AG04450 (cell line): ENCODE measurements around the gene EMC6. TPM values are rescaled to one million over a fixed set of nuclear protein-coding genes. Genes with fewer than 3 reads are reported as not detected.

Experiments used
- CTCF ChIA-PET: fragments of 300-600, 350-600 bp; formaldehyde crosslinking; extraction: SDS; loops from one replicate; lab custom pipeline; 2022; ENCODE audit warnings: antibody characterized with exemption, inconsistent platforms; lab: Charles Lee
- POLR2A ChIA-PET: fragments of 350-600 bp; formaldehyde crosslinking; extraction: SDS; loops from one replicate; lab custom pipeline; 2021; ENCODE audit warnings: antibody characterized with exemption, inconsistent platforms; lab: Yijun Ruan, JAX
- DNase-seq: peaks from one replicate; pipeline ENCODE4 v3.0.0-alpha.2; 2011; ENCODE audit warnings: low read depth, low spot score
- H3K27ac ChIP-seq: one replicate; pipeline ENCODE4 v1.5.1; 2012; ENCODE audit warnings: low read depth, low read length, control low read depth
- H3K27me3 ChIP-seq: one replicate; pipeline ENCODE4 v1.6.0; 2012; ENCODE audit warnings: low read length; ENCODE audit not compliant: control insufficient read depth, insufficient read depth
- H3K4me3 ChIP-seq: 2 replicates; pipeline ENCODE4 v1.5.1; 2011; ENCODE audit warnings: mild to moderate bottlenecking, low read depth, low read length, control low read depth
- H3K9me3 ChIP-seq: 2 replicates; pipeline ENCODE4 v1.5.1; 2012; ENCODE audit warnings: low read length; ENCODE audit not compliant: control insufficient read depth, insufficient read depth
- polyA plus RNA-seq: library from polyadenylated mRNA; depleted of rRNA; stranded (reverse); fragments of >200 nt; gene quantifications from 2 replicates; pipeline ENCODE4 v1.2.3, GENCODE V29; 2011
- TF ChIP-seq, protein P1 (sequence below): IDR thresholded peaks from 2 replicates; pipeline ENCODE4 v1.5.1; 2011; ENCODE audit warnings: low read depth, low read length, control low read depth, inconsistent platforms

Gene EMC6
- polyA plus RNA-seq, 1 experiment = 23.4 TPM

DNA sequence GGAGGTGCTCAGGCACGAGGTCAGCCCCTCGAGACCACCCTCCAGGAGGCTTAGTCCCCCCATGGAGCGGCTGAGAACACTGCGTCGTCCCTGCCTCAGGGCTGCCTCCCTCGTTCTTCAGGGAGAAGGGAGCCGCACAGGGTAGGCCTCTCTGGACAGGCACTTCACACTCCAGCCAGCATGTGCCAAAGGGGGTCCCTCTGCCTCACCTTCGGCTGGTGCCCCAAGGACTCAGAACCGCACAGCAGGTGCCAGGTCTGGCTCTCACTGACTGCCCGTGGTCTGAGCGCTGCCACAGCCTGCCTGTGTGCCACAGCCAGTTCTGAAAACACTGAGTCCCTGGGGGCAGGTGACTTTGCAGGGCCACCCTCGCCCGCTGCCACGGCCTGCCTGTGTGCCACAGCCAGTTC, 20.2 kb downstream of the EMC6 start:
- no peak overlapping the region for H3K27ac ChIP-seq
- ChIA-PET POLR2A (no interaction called here), CTCF (interaction anchor here (0.5 kb wide), 1 partner anchor 32 kb away, joined by 3 read pairs; no protein-coding TSS in a partner anchor)
- H3K27me3 ChIP-seq = peaks cover 7% of the 10 kb centered on the region
- no peaks in the 10 kb centered on the region; the same call in 1 of the 2 replicates for H3K9me3 ChIP-seq
- H3K4me3 ChIP-seq = no peak overlapping the region
- TF ChIP-seq, protein P1, sequence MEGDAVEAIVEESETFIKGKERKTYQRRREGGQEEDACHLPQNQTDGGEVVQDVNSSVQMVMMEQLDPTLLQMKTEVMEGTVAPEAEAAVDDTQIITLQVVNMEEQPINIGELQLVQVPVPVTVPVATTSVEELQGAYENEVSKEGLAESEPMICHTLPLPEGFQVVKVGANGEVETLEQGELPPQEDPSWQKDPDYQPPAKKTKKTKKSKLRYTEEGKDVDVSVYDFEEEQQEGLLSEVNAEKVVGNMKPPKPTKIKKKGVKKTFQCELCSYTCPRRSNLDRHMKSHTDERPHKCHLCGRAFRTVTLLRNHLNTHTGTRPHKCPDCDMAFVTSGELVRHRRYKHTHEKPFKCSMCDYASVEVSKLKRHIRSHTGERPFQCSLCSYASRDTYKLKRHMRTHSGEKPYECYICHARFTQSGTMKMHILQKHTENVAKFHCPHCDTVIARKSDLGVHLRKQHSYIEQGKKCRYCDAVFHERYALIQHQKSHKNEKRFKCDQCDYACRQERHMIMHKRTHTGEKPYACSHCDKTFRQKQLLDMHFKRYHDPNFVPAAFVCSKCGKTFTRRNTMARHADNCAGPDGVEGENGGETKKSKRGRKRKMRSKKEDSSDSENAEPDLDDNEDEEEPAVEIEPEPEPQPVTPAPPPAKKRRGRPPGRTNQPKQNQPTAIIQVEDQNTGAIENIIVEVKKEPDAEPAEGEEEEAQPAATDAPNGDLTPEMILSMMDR = no peak
- no peak for DNase-seq

DNA sequence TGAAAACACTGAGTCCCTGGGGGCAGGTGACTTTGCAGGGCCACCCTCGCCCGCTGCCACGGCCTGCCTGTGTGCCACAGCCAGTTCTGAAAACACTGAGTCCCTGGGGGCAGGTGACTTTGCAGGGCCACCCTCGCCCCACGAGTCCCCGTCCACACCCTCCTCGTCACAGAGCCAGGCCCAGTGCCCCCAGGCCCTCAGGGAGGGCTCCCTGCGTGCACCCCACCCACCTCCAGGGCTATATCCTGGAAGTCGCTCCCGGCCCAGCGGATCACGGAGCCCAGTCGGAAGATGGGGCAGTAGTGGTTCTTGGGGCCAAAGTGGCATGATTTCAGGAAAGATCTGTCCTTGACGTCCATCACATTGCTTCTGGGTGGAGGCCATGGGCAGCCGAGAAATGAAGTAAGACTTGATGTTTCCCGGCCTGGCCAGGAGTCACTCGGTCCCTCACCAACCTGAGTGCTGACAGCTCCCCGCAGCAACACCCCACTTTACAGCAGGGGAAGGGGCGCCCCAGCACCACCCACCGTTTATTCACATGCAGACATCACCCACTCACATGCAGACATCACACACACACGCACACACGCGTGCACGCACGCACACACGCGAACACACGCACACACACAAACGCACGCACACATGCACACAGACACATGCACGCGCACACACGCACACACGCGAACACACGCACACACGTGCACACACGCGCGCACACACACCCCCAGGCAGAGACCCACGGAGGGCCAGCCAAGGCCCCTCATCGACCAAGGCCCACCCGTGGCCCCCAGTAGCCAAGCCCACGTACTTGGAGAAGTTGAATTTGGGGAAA, 20.9 kb downstream of the EMC6 start:
- H3K4me3 ChIP-seq = no peak overlapping the region
- no peak overlapping the region for H3K27ac ChIP-seq
- TF ChIP-seq, protein P1 = no peak
- H3K27me3 ChIP-seq = peaks cover 7% of the 10 kb centered on the region
- H3K9me3 ChIP-seq = no peaks in the 10 kb centered on the region; the same call in 1 of the 2 replicates
- CTCF ChIA-PET = no interaction called here
- POLR2A ChIA-PET = no interaction called here
- DNase-seq = no peak

- no peak for DNase-seq
- CTCF ChIA-PET = no interaction called here
- TF ChIP-seq, protein P1 = no peak
Observed at GRCh38 chr17:3690094-3690715, 21.6 kb downstream of the EMC6 start.

GRCh38 chr17:3691617-3692067, 23.0 kb downstream of the EMC6 start:
- Histone ChIP-seq H3K27ac (no peak overlapping the region), H3K27me3 (peaks cover 10% of the 10 kb centered on the region), H3K9me3 (no peaks in the 10 kb centered on the region; the same call in 1 of the 2 replicates), H3K4me3 (no peak overlapping the region)
- CTCF ChIA-PET = no interaction called here
- no peak for DNase-seq
- POLR2A ChIA-PET = interaction anchor here (0.7 kb wide), 1 partner anchor 24 kb away, joined by 3 read pairs; no protein-coding TSS in a partner anchor
- TF ChIP-seq, protein P1 = no peak

More at GRCh38 chr17:3690094-3690715, 21.6 kb downstream of the EMC6 start:
- no peaks in the 10 kb centered on the region; the same call in 1 of the 2 replicates for H3K9me3 ChIP-seq
- POLR2A ChIA-PET = no interaction called here
- no peak overlapping the region for H3K4me3 ChIP-seq
- H3K27me3 ChIP-seq = peaks cover 9% of the 10 kb centered on the region
- H3K27ac ChIP-seq = no peak overlapping the region
